Testis (tissue), 2 donors: ENCODE data around the gene GLRA1.

ENCODE experiments used
- POLR2A ChIP-seq: fragments of 450-650 bp; IDR thresholded peaks from one replicate; pipeline ENCODE4 v1.6.1; 2017; ENCODE audit warnings: antibody characterized with exemption, mild to moderate bottlenecking, moderate library complexity
- TF ChIP-seq, protein P1 (sequence below), 3 experiments: fragments of 450-650 bp in 2 of 3; fragments of 200-600 bp in 1 of 3; sonication (generic) in 1 of 3; IDR thresholded peaks; one replicate each; pipeline ENCODE4 v1.5.1; 2016 to 2019; ENCODE audit warnings: antibody characterized with exemption in 3 of 3, mild to moderate bottlenecking in 2 of 3, moderate library complexity in 1 of 3

DNA sequence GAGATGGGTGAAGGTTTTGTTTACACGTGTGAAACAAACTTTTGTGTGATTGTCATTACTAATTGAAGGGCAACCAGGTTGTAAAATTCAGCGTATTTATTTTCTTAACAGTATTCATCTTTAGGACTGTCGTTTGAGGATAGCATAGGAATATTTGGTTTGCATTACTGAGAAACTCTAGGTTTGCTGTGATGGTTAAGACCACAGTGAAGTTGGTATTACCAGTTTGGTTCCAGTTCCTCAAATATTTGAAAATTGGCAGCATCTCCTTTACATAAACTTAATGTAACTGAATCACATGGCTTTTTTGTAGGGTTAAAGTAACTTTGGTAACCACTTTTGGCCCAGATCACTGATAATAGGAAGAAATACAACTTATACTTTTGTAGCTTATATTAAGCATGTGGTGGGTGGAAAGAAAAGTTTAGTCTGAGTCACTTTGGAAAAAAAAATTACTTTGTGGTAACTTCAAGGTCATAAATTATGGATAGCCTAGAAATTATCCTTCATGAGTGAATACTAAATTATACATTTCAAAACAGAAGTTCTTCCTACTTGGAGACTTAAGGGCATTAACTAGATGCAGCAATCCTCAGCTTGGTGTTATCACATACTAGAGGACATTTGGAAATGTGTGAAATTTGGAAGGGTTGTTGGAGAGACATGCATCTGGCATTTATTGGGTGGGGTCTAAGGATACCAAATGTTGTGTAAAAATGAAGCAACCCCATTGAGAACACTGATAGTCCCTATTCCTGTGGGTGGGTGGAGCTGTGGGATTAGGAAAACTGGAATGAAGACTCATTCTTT is 119.0 kb downstream of the GLRA1 start:
- TF ChIP-seq, protein P1, sequence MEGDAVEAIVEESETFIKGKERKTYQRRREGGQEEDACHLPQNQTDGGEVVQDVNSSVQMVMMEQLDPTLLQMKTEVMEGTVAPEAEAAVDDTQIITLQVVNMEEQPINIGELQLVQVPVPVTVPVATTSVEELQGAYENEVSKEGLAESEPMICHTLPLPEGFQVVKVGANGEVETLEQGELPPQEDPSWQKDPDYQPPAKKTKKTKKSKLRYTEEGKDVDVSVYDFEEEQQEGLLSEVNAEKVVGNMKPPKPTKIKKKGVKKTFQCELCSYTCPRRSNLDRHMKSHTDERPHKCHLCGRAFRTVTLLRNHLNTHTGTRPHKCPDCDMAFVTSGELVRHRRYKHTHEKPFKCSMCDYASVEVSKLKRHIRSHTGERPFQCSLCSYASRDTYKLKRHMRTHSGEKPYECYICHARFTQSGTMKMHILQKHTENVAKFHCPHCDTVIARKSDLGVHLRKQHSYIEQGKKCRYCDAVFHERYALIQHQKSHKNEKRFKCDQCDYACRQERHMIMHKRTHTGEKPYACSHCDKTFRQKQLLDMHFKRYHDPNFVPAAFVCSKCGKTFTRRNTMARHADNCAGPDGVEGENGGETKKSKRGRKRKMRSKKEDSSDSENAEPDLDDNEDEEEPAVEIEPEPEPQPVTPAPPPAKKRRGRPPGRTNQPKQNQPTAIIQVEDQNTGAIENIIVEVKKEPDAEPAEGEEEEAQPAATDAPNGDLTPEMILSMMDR (IDR thresholded peaks at IDR 0.05): no peak
- TF ChIP-seq POLR2A: no peak
